NAMALWA (cell line): ENCODE results near the gene APOBR.
"Not testable (repeated sequence)": the region's sequence is repeated elsewhere in the genome, so short reads cannot be mapped to it uniquely, and the experiment has no call there.

ENCODE experiments used
- DNase-seq: peaks from one replicate; pipeline ENCODE4 v3.0.0-alpha.2; 2015; ENCODE audit warnings: low spot score

APOBR gene

DNA sequence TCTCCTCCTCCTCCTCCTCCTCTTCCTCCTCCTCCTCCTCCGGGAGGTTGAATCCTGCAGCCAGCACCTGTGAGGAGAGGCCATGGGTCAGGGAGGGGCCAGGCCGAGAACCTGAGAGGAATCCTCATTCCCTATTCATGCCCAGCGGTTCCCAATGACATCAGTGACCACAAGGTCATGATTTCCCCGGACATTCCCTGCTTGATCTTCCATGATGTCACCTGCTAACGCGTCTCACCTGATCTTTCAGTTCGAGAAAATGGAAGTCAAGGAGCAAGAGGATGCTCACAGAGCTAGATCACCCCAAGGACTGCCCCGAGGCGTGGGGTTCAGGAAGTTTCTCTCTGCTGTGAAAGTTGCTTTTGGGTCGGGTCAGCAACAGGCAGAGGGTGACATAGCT lies 5.4 kb downstream of the APOBR start:
- no peak for DNase-seq

DNA sequence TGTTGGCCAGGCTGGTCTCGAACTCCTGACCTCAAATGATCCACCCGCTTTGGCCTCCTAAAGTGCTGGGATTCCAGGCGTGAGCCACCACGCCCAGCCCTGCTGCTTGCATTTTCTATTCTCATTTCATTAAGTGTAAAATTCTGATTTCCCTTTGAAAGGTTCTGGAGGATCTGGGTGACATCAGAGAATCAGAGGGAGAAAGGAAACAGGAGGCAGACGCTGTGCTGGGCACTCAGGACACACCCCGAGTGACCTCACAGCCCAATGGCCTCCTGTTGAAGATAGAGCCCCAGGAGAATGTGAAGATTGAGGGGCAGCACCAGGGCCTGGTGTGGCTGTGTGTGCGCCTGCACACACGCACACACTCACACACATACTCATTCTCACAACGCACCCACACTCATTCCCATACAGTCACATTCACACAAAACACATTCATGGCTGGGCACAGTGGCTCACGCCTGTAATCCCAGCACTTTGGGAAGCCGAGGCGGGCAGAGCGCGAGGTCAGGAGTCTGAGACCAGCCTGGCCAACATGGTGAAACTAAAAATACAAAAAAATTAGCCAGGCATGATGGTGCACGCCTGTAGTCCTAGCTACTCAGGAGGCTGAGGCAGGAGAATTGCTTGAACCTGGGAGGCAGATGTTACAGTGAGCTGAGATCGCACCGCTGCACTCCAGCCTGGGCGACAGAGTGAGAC lies 6.2 kb downstream of the APOBR start:
- not testable (repeated sequence) for DNase-seq

DNA sequence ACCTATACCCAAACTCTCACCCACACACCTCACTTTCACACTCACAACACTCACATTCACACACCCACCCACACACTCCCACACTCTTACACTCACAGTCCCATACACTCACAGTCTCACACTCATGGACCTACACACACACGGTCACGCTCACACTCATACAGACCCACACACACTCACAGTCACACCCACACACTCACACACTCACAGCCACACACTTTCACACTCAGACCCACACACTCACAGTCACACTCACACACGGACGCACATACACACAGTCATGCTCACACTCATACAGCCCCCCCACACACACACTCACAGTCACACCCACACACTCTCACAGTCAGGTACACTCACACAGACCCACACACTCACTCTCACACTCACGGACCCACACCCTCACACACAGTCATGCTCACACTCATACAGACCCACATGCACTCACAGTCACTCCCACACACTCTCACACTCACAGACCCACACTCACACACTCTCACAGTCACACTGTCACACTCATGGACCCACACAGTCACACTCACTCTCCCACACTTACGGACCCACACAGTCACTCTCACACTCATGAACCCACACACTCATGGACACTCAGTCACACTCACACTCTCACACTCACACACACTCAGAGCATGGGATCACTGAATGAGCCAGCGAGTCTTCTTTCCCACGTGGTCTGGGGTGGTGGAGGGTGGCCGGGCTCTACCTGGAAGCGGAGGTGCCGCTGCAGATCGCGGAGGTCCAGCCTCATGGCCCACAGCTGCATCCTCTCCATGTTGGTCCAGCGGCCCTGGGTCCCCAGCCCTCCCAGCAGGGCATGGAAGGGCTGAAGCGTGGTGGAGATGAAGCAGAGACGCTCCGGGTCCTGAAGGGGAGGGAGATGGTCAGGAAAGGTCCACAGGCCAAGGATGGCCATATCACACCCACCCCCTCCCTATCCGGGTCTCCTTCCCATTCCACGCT lies 7.1 kb downstream of the APOBR start:
- no peak for DNase-seq

DNA sequence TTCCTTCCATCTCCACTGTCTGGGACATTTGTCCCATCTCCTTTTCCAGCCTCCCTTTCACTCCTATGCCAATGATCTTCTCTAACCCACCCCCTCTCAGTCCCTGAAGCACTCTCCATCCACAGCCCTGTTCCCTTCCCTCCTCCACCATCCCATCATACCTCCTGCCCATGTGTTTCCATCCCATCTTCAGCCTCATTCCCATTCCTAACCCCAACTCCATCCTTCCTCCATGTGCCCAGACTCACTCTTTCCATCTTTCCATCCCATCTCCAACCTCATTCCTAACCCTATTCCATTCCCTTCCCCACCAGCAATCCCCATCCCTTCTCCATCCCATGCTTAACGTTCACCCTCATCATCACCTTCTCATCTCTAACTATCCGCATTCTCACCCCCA lies 7.8 kb downstream of the APOBR start:
- DNase-seq, result no peak

DNA sequence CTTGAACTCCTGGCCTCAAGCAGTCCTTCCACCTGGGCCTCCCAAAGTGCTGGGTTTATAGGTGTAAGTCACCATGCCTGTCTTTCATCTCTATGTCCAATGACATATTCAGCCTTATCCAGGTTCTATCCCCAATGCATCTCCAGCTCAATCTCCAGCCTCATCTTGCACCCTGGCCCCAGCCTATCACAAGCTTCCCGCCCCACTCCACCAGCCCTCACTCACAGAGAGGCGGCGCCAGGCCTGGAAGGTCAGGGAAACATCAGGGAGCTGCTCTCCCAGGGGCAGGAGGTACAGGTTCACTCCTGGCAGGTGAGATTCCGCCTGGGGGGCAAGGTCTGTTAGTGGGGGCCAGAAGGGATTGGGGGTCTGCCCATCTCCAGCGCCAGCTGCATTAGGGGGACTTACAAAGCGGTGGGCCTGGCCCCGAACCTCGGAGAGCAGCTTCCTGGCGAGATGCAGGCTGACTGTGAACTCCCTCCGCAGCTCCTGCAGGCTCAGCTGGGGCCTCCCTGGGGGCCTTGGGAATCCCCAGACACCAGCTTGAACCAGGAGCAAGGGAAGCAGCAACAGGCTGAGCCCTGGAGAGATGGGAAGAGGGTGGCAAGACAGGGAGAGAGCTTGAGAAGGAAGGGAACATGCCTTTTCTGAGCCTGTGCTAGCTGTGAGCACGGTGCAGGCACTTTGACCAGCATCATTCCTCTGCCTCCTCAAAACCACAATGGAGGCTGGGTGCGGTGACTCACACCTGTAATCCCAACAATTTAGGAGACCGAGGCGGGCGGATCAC lies 9.2 kb downstream of the APOBR start:
- no peak for DNase-seq

DNA sequence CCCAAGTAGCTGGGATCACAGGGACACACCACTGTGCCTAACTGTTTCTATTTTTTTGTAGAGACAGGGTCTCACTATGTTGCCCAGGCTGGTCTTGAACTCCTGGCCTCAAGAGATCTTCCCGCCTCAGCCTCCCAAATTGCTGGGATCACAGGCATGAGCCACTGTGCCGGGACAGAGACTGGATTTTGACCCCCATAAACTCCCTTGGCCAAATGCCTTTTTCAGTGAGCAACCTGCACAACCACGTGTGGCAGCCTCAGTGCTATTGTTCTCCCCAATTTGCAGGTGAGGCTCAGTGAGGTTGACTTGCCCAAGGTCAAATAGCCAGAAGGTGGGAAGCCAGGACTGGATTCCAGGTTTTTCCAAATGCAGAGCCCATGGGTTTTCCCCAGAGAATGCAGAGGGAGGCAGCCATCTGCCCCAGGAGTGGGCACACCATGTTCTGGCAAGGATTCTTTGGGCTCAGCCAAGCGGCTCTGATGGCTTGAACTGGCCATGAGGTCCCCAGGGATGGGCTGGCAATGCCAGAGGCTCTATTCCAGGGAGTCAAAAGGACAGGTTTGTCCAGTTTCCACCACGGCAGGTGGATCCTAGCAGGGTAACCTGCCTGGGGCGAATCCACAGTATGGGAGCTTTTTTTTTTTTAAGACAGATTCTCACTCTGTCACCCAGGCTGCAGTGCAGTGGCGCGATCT lies 10.4 kb downstream of the APOBR start:
- no peak for DNase-seq

DNA sequence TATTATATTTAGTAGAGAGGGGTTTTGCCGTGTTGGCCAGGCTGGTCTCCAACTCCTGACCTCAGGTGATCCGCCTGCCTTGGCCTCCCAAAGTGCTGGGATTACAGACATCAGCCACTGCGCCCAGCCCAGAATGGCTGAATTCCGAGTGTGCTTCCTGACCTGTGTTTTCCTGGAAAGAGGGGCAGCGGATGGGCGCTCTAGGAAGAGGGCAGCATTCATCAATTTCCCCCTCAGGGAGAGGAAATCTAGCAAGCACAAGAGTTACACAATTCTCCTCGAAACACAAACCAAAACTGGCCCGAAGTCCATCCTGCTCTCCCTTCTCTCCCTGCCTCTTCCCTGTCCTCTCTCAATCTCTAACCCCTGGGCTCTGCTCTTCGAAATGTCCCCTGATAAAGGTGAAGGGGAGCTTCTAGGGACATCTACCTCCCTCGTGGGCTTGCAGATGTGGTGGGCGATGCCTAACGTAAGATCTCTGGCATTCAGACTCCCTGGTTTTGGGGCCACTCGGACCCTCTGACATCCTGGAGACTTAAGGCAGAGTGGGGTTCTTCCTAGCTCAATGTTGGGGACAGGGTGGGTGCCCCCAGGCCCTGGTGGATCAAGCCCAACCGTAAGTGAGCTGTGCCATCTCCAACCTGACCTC lies 11.2 kb downstream of the APOBR start:
- no peak for DNase-seq

DNA sequence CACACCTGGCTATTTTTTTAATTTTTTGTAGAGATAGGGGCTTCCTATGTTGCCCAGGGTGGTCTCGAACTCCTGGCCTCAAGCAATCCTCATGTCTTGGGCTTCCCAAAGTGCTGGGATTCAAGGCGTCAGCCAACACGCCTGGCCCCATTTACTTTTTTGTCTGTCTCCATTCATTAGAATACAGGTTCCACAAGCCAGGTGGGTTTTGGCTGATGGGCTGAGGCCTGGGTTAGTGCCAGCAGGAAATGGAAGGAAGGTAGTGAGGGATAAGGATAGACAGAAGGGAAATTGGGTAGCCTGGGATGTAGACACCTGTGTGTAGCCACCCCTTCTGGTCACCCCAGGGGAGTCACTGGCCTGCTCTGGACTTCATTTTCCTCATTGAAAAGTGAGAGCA lies 16.6 kb downstream of the APOBR start:
- no peak for DNase-seq

DNA sequence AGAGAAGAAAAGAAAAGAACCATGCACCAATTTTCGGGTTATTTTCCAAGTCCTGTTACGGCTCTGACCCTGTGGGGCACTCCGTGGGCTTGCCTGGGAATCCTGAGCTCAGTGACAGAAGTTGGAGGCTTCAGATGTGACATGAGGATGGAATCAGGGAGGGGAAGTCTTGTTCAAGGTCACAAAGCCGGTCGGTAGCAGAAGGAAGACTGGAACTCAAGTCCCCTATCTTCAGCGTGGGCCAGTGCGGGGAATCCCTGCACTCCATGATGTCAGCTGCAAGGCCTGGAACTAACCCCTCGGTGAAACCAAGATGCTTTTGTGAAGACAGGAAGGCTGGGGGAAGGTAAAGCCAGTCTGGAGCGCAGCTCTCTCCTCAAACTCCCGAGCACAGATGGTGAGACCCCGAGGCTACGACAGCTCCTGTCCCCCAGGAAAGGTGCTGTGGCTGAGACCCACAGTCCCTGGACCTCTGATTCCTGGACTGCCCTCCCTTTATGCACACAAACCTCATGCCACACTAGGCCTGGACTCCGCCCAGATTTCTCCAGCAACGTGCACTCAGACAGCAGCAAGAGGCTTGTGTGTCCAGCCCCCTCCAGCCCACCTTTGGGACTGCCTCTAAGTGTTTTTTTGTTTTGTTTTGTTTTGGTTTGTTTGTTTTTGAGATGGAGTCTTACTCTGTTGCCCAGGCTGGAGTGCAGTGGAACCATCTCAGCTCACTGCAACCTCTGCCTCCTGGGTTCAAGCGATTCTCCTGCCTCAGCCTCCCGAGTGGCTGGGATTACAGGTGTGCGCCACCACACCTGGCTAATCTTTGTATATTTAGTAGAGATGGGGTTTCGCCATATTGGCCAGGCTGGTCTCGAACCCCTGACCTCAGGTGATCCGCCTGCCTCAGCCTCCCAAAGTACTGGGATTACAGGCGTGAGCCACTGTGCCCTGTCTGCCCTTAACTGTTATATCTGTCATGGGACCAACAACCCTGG lies 17.7 kb downstream of the APOBR start:
- DNase-seq, result no peak

DNA sequence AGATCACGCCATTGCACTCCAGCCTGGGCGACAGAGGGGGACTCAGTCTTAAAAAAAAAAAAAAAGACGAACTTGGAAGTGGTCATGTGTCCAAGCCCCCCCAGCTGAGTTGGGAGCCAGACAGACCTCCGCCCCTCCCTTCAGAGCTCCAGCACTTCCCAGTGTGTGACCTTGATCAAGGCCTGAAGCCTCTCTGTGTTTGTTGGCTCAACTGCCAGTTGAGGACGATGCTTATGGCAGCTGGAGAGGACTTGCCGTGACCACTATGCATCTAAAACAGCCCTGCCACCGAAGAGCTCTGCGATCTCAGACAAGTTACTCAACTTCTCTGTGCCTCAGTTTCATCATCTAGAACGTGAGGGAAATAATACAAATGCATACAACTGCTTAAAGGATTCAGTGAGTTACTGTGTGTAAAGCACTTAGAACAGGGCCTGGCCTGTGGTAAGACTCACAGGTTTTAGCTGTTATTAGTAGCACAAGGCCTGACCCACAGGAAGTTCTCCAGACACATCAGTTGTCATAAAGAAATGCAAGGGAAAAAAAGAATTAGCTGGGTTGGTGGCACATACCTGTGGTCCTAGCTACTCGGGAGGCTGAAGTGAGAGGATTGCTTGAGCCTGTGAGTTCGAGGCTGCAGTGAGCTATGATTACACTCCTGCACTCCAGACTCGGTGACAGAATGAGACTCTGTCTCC lies 19.2 kb downstream of the APOBR start:
- no peak for DNase-seq

DNA sequence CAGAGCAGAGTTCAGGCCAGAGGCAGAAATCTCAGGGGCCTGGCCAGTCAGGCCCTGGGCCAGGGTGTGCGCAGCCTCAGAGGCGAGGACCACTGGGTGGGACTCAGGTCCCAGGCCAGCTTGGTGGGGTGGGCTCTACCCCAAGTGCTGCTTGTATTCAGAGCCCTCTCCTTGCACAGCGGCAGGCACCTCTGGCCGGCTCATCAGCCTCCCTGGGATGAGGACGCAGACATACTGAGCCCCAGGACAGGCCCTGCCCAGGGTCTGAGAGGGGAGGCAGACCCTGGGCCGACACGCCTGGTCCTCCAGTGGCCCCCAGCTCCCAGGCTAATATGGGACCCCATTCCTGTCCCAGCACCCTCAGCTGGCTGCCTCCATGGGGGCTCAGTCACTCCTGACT lies 19.8 kb downstream of the APOBR start:
- no peak for DNase-seq

DNA sequence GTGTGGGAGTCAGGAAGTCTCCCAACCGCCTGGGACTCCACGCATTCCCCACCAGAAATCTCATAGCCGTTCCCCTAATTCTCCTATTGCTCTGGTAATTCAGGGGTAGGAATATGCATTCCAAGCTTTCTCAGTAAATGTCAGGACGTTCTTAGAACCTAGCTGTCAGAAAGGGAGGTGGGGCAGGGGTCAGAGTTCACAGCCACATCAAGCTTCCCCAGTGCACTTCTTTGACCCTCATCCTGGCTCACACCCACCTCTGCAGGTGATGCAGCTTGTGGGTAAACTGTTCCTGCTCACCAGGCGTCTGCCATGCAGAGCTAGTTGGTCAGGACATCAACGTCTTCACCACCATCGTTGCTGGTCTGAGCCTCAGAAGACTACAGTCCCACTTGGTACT lies 26.2 kb downstream of the APOBR start:
- DNase-seq, result no peak

DNA sequence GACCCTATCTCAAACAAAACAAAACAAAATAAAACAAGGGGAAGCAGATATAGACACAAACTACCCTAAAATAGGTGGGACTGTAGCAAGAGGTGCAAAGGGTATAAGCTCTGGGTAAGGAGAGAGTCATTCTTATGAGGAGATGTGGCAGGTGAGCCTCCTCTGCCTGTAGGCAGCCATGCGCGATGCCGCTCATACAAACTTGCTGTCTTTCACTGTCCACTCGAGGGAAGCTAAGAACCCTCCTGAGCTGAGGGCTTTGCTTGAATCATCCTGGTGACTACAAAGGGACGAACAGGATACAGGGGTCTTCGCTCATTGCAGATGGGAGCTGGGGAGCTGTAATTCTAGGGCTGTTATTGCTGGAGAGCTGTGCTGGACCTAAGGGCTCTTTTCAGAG lies 27.0 kb downstream of the APOBR start:
- DNase-seq, result no peak

DNA sequence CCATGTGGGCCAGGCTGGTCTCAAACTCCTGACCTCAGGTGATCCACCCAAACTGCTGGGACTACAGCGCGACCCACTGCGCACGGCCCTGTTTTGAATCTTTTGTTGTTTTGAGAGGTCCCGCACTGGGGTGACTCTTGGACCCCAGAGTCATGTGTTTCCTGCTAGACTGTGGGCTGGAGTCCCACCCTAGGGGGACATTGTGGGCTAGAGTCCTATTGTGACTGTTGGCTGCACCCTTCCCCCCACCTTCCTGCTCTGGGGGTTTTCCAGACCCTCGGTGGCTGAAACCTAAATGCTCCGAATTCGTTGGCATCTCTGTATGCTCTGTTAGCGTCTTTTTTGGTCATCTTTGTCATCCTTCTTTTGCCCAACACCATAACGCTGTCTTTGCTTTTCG lies 28.3 kb downstream of the APOBR start:
- no peak for DNase-seq

DNA sequence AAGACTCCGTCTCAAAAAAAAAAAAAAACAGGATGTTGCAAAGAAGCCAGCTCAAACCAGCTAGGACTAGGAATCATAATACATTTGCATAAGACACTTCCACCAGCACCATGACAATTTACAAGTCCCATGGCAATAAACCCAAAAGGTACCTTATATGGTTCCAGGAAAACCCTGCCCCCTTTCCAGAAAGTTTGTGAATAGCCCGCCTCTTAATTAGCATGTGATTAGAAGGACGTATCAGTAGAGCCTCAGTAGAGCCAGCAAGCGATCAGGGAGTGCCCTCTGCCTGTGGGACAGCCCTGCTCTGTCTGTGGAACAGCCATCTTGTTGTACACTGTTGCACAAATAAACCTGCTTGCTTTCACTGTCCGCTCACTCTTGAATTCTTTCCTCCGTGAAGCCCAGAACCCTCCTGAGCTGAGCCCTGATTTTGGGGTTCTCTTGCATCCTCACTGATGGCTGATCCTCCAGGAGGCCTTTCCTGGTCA lies 30.3 kb downstream of the APOBR start:
- peak; percentile 61 for DNase-seq

DNA sequence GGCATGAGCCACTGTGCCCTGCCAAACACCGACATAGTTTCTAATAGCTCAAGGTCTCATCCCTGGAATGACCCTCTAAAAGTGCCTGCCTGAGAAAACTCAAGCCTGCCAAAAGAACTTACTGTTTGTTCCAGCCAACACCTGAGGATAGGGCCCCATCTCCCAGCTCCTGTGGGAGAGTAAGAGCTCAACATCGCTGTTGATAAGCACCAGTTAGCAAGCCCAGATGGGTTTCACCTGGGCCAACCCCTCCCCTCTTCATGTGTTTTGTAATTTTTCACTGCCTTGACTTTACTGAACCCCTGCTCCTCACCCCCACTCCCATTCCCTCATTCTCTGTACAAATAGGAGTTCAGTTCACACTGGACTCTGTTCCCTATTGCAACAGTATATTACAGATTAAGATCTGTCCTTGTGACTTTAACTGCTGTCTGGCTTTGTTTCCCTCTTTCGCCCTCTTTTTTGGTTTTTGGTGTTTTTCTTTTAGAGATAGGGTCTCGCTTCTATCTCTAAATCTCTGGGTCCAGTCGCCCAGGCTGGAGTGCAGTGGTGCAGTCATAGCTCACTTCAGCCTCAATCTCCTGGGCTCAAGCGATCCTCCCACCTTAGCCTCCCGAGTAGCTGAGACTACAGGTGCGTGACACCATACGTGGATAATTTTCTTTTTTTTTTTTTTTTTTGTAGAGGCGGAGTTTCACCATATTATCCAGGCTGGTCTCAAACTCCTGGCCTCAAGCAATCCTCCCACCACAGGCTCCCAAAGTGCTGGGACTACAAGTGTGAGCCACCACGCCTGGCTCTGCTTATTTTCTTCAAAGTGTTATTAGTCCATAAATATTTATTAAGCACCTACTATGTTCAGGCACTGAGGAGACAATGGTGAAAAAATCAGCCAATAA lies 32.0 kb downstream of the APOBR start:
- no peak for DNase-seq

DNA sequence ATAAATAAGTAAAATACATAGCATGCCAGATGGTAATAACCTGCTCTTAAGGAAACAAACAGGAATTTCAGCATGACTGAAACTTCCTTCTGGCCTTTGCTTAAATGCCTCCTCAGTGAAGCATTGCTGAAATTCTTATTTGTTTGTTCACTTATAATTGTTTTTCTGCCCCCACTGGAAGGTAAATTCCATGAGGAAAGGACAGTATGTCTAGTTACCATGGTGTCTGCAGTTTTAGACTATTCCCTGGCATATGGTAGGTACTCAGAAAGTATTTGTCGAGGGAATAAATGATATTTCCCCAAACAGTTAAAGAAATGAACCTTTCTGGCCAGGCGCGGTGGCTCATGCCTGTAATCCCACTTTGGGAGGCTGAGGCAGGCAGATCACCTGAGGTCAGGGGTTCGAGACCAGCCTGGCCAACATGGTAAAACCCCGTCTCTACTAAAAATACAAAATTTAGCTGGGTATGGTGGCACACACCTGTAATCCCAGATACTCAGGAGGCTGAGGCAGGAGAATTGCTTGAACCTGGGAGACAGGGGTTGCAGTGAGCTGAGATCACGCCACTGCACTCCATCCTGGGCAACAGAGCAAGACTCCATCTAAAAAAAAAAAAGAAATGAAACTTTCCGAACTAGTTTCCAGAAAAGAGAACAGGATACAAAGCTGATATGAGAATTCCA lies 32.8 kb downstream of the APOBR start:
- DNase-seq, result not testable (repeated sequence)

DNA sequence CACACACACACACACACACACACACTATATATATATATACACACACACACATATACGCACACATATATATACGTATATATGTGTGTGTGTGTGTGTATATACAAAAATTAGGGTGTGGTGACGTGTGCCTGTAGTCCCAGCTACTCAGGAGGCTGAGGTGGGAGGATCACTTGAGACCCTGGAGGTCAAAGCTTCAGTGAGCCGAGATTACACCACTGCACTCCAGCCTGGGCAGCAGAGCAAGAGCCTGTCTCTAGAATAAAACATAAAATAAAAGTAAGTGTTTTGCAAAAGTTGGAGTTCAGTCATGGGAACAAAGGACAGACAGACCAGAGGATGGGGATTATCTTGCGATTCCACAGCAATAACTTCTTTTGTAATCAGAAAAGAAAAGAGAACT lies 33.5 kb downstream of the APOBR start:
- DNase-seq, result no peak
